ENCODE data around the gene FBXO22.

The FBXO22 gene

GRCh38 chr15:75985971-75986370 lies 82.3 kb downstream of the FBXO22 start:
- no peak for TF ChIP-seq CTCF (IDR thresholded peaks at IDR 0.05; ENCODE audit: low read depth, low read length)
- no peak for DNase-seq (ENCODE audit: low read depth, low spot score)
- in situ Hi-C loops (cut with HindIII; ENCODE audit: low sequenced_read_pairs): no loop called here
- H3K4me3 ChIP-seq (ENCODE audit: low read depth, low read length): no peak overlapping the region

GRCh38 chr15:75989045-75989444 lies 85.4 kb downstream of the FBXO22 start:
- in situ Hi-C loops (cut with HindIII; ENCODE audit: low sequenced_read_pairs): no loop called here
- H3K4me3 ChIP-seq (ENCODE audit: low read depth, low read length): no peak overlapping the region
- DNase-seq (ENCODE audit: low read depth, low spot score): no peak
- no peak for TF ChIP-seq CTCF (IDR thresholded peaks at IDR 0.05; ENCODE audit: low read depth, low read length)

- in situ Hi-C loops (cut with HindIII; ENCODE audit: low sequenced_read_pairs): no loop called here
- H3K4me3 ChIP-seq (ENCODE audit: low read depth, low read length): no peak overlapping the region
- TF ChIP-seq CTCF (IDR thresholded peaks at IDR 0.05; ENCODE audit: low read depth, low read length): no peak
- DNase-seq (ENCODE audit: low read depth, low spot score): no peak
Measured at GRCh38 chr15:75989875-75990274, 86.2 kb downstream of the FBXO22 start.

Data from astrocyte of the spinal cord (primary cell).